ENCODE measurements around the gene RBM28.

The RBM28 gene

DNA sequence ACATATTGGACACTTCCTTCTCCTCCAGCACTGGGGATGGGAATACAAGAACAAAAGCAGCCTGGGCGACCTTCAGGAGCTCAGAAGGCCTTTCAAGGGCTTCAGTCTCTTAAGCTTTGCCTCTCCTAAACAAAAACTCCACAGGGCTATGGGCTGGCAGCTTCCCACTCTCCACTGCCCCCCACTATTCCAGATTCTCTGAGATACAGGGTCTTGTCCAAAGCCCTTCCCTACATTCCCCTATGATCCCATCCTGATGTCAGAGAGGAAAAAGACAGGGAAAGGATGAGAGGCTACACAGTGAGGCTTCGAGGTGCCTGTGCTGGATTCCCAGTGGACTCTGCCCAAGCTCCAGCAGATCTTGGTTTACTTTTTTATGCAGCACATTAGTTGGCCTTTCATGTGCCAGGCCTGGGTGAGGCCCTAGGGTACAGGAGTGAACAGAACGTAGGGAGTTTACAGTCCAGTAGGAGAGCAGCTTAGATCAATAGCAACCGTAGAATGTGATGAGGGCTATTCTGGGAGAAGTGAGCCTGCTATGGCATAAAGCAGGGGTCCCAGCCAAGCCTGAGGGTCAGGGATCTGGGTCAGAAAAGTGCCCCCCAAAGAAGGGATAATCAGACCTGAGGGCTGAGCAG, 69.3 kb downstream of the RBM28 start:
- TF ChIP-seq SIN3A (IDR thresholded peaks at IDR 0.05; ENCODE audit: borderline replicate concordance, insufficient read depth, low read length) (no peak), REST (IDR thresholded peaks at IDR 0.05; ENCODE audit: insufficient read depth in 1 of 2, low read depth in 2 of 2, low read length in 2 of 2) (no peak), FOXP2 (optimal IDR thresholded peaks at IDR 0.05; ENCODE audit: borderline replicate concordance, extremely low read depth, extremely low read length, insufficient read depth) (no peak), POLR2AphosphoS5 (IDR thresholded peaks at IDR 0.05; ENCODE audit: low read depth, low read length) (no peak), TAF1 (IDR thresholded peaks at IDR 0.05; ENCODE audit: borderline replicate concordance, insufficient read depth, low read length) (no peak)

DNA sequence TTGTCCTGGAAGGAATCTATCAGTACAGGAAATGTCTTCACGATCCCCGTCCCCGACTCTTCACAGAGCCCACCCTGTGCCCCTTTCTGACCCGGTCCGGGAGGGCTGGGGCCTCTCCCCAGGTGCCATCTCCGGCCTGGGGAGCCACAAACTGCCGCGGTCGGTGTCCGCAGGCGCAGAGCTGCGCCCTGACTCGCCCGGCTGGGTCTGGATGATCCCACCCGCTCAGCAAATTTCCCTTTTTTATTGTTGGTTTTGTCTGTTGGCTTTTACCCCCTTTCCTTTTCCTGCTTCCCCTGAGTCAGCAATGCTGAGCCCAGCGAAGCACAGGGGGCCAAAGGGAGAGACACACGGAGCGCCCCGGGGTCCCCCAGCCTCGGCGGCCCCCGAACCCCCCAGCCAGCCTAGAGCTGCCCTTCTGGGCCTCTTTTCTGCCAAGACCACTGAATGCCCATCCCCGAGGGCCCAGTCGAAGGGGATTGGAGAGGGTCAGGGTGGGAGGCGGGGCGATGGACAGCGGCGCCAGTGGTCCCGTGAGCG, 71.7 kb downstream of the RBM28 start:
- TF ChIP-seq FOXP2 (optimal IDR thresholded peaks at IDR 0.05; ENCODE audit: borderline replicate concordance, extremely low read depth, extremely low read length, insufficient read depth), result no peak
- no peak for TF ChIP-seq SIN3A (IDR thresholded peaks at IDR 0.05; ENCODE audit: borderline replicate concordance, insufficient read depth, low read length)

GRCh38 chr7:128271471-128271941, 72.2 kb downstream of the RBM28 start:
- TF ChIP-seq POLR2AphosphoS5 (IDR thresholded peaks at IDR 0.05; ENCODE audit: low read depth, low read length), result no peak
- TF ChIP-seq REST (IDR thresholded peaks at IDR 0.05; ENCODE audit: insufficient read depth in 1 of 2, low read depth in 2 of 2, low read length in 2 of 2), result no peak
- no peak for TF ChIP-seq SIN3A (IDR thresholded peaks at IDR 0.05; ENCODE audit: borderline replicate concordance, insufficient read depth, low read length)
- TF ChIP-seq TAF1 (IDR thresholded peaks at IDR 0.05; ENCODE audit: borderline replicate concordance, insufficient read depth, low read length), result no peak
- TF ChIP-seq FOXP2 (optimal IDR thresholded peaks at IDR 0.05; ENCODE audit: borderline replicate concordance, extremely low read depth, extremely low read length, insufficient read depth), result no peak

GRCh38 chr7:128270826-128271272, 72.9 kb downstream of the RBM28 start:
- TF ChIP-seq POLR2AphosphoS5 (IDR thresholded peaks at IDR 0.05; ENCODE audit: low read depth, low read length), result no peak
- TF ChIP-seq SIN3A (IDR thresholded peaks at IDR 0.05; ENCODE audit: borderline replicate concordance, insufficient read depth, low read length), result no peak
- TF ChIP-seq TAF1 (IDR thresholded peaks at IDR 0.05; ENCODE audit: borderline replicate concordance, insufficient read depth, low read length), result no peak
- TF ChIP-seq FOXP2 (optimal IDR thresholded peaks at IDR 0.05; ENCODE audit: borderline replicate concordance, extremely low read depth, extremely low read length, insufficient read depth), result no peak
- TF ChIP-seq REST (IDR thresholded peaks at IDR 0.05; ENCODE audit: insufficient read depth in 1 of 2, low read depth in 2 of 2, low read length in 2 of 2), result no peak

- TF ChIP-seq FOXP2 (optimal IDR thresholded peaks at IDR 0.05; ENCODE audit: borderline replicate concordance, extremely low read depth, extremely low read length, insufficient read depth) (no peak), POLR2AphosphoS5 (IDR thresholded peaks at IDR 0.05; ENCODE audit: low read depth, low read length) (no peak), SIN3A (IDR thresholded peaks at IDR 0.05; ENCODE audit: borderline replicate concordance, insufficient read depth, low read length) (no peak), TAF1 (IDR thresholded peaks at IDR 0.05; ENCODE audit: borderline replicate concordance, insufficient read depth, low read length) (no peak), REST (IDR thresholded peaks at IDR 0.05; ENCODE audit: insufficient read depth in 1 of 2, low read depth in 2 of 2, low read length in 2 of 2) (no peak)
Observed at GRCh38 chr7:128268233-128268632, 75.5 kb downstream of the RBM28 start.
